Subcutaneous adipose tissue (tissue), 4 donors: Measurements from ENCODE around the gene ALPL. TPM values are rescaled to one million over a fixed set of nuclear protein-coding genes. Genes with fewer than 3 reads are reported as not detected.

ENCODE experiments used
- total RNA-seq, 4 donors: library from RNA; depleted of rRNA; stranded (reverse); fragments of >200 nt; gene quantifications; one replicate each; pipeline ENCODE4 v1.1.0, GENCODE V29; 2016
- TF ChIP-seq, protein P1 (sequence below): fragments of 450-650 bp; IDR thresholded peaks from one replicate; pipeline ENCODE4 v1.5.1; 2016; ENCODE audit warnings: low read depth, mild to moderate bottlenecking, control low read depth, antibody characterized with exemption, moderate library complexity

Gene ALPL
- total RNA-seq, 4 donors from 2014 or later: 2.6 to 17.7 (median 9.5) TPM

DNA sequence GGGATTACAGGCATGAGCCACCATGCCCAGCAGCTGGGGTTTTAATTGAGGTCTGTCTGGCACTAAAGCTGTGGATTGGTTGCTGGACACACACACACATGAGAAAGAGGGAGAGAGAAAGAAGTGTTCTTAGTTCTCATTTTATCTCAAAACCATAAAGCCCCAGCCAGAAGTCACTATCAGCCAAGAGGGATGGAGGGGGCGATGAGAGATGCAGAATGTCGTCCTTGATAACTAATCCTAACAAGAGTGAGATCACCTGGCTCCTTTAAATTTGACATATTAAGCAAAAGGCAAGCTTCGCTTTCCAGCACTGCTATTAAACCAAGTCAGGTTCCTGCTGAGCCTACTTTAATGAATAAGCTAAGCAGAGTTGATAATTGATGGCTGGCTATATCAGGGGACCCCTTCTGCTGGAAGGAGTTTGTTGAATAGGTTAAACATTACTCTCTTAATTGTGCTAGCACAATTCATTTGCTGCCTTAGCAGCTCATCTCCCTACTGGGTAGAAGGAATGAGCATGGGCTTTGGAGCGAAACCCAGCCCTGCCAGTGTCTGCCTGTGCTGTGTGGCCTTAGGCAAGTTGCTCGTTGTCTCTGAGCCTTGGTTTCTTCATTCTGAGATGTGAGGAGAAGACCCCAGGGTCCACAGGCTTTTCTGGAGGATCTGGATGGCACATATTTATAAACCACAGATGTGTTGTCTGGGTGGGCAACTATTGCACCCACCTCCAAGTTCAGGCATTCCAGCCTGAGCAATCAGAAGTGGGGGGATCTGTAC lies 50.8 kb downstream of the ALPL start:
- TF ChIP-seq, protein P1, sequence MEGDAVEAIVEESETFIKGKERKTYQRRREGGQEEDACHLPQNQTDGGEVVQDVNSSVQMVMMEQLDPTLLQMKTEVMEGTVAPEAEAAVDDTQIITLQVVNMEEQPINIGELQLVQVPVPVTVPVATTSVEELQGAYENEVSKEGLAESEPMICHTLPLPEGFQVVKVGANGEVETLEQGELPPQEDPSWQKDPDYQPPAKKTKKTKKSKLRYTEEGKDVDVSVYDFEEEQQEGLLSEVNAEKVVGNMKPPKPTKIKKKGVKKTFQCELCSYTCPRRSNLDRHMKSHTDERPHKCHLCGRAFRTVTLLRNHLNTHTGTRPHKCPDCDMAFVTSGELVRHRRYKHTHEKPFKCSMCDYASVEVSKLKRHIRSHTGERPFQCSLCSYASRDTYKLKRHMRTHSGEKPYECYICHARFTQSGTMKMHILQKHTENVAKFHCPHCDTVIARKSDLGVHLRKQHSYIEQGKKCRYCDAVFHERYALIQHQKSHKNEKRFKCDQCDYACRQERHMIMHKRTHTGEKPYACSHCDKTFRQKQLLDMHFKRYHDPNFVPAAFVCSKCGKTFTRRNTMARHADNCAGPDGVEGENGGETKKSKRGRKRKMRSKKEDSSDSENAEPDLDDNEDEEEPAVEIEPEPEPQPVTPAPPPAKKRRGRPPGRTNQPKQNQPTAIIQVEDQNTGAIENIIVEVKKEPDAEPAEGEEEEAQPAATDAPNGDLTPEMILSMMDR: no peak

DNA sequence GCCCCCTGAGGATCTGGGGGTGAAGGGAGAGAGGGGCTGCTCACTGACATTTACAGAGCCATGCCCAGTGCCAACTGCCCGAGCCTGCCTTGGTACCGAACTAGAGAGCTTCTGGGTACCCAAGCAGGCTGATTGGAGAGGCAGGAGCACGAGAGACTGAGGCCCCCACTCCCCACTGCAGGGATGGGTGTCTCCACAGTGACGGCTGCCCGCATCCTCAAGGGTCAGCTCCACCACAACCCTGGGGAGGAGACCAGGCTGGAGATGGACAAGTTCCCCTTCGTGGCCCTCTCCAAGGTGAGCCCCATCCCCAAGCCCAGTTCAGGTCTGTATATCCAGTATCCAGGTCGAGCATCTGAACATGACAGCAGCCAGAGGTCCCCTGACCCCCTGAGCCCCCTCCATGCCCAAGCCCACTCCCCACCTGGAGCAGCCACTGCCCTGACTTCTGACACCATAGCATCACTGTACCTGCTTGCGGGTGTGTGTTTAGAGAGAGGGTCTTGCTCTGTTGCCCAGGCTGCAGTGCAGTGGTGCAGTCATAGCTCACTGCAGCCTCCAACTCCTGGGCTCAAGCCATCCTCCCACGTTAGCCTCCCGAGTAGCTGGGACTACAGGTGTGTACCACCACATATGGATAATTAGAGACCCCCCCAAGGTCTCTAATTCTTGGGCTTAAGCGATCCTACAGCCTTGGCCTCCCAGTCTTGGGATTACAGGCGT lies 51.9 kb downstream of the ALPL start:
- TF ChIP-seq, protein P1: no peak

DNA sequence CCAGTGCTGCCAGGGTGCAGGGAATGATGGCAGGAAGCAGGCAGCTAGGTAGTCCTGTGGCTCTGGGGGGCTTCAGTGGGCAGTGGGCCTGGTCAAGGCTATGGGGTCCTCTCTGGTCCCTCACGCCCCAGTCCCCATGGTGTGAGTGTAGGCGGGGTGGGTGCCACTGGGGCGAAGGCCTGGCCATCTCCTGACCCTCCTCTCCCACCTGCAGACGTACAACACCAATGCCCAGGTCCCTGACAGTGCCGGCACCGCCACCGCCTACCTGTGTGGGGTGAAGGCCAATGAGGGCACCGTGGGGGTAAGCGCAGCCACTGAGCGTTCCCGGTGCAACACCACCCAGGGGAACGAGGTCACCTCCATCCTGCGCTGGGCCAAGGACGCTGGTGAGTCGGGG lies 53.7 kb downstream of the ALPL start:
- TF ChIP-seq, protein P1: no peak

DNA sequence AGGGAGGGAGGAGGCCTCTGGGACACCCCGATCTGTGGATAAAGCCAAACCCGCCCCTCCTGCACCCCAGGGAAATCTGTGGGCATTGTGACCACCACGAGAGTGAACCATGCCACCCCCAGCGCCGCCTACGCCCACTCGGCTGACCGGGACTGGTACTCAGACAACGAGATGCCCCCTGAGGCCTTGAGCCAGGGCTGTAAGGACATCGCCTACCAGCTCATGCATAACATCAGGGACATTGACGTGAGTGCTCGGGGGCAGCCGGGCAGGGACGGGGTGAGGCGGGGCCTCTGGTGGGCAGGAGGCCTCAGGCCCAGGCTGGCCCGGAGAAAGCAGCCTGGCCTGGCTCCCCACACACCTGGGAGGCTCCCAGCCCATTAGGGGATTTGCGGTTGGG lies 54.7 kb downstream of the ALPL start:
- TF ChIP-seq, protein P1: no peak

DNA sequence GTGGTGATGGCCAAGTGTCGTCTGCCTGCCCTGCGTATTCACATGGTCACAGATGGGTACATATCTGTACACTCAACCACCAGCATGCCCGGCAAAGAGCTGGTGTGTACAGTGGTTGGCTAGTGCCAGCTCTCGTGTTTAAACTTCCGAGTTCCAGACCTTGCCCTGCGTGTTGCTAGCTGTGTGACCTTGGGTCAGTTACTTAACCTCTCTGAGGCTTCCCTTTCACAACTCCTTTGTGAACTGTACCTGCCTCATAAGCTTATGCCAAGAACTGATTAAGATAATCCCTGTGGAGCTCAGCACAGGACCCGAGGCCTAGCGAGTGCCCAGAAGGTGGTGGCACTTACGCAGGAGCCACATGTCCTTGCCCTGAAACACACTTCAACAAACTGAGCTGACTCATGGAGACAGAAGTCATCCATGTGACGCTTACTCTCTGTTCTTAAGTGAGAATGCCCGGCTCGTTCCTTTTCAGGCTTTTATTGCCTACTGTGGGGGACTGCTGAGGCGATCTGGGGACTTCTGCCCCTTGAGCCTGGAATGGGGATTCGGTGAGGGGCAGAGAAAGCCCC lies 55.4 kb downstream of the ALPL start:
- TF ChIP-seq, protein P1: no peak

DNA sequence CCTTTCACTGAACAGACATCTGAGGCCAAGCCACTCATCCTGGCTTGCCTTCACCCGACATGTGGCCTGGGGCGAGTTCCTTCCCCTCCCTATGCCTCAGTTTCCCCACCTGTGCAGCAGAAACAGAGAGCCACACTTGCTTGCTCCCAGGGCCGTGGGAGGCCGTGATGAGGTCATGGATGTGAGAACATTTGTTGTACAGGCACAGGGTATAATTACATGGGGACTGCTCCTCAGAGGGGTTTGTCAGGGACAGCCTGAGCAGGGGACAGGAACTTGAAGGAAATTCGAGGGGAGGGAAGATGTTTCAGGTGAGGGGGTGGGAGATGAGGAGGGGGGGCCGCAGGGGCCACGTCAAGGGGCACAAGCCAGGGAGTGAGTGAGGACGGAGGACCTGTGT lies 56.1 kb downstream of the ALPL start:
- TF ChIP-seq, protein P1: no peak
